Stimulated activated CD4-positive, alpha-beta T cell treated with anti-CD3 and anti-CD28 coated beads, TNF-alpha, amount 100 ng/mL, for 24 hours (primary cell): Measurements from ENCODE around the gene MPPED2.

Experiments
- DNase-seq, 3 experiments: peaks; one replicate each; pipeline ENCODE4 v3.0.0-alpha.2; 2020; ENCODE audit warnings: low read depth in 3 of 3

MPPED2 gene

GRCh38 chr11:30533445-30533947 lies 52.7 kb downstream of the MPPED2 start:
- no peak for DNase-seq

DNA sequence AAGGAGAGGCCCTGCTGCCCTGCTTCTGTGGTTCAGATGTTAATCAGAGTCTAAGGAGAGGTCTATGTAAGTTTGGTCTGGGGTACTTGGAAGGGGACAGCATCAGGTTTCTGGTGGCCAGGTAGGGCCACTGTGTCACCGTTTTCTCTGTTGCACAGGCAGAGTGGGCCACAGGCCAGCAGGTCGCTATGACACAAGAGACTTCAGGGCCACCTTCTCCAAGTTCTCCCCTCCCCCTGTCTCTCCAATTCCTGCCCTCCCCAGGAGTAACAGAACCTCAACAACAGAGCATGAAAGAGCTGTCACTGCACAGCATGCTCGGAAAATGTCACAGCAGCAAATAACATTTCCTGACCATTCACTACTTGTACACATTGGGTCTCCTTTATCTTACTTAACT lies 58.6 kb downstream of the MPPED2 start:
- DNase-seq: no peak

DNA sequence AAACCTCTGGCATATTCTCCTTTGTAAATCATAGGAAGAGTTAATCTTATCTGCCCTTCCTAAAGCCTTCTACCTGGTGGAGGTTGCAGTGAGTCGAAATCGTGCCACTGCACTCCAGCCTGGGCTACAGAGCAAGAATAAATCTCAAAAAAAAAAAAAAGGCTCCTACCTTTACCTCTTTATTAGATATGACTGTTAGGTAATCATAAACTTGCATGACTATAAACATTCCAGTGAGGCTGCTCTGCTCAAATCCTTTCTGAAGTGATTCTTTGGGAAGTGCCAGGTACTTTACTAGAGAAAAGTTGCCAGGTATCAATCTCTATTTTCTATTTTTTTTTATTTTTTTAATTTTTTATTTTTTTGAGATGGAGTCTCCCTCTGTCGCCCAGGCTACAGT lies 59.6 kb downstream of the MPPED2 start:
- DNase-seq: no peak

DNA sequence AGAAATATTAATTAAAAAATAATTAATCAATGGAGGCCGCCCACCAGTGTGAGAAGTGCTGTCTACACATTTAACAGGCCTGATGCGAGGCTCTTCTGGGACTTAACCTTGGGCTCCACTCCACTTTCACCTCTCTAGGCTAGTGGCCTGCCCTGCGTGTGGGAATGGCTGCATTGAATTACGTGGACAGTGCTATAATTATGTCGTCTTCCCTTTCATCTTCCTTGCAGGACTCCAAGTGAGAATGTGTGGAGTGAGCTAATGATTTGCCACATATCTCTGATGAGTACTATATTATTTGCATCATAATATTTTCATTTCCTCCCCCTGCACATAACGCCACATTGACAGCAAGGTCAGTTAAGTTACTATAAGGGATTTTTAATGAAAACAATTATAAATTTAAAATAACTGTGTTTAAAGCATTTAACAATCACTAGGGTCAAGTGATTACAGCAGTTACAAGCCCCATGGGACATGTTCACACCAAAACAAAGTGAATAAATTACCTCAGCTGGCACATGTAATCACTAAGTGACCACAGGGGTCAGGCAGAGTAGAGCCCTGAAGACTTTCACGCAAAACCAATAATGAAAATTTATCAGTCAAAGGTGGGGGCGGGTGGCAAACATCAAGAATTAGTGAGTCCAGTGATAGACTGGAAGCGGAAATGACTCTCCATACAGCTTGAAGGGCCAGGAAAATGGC lies 63.5 kb downstream of the MPPED2 start:
- DNase-seq: no peak

DNA sequence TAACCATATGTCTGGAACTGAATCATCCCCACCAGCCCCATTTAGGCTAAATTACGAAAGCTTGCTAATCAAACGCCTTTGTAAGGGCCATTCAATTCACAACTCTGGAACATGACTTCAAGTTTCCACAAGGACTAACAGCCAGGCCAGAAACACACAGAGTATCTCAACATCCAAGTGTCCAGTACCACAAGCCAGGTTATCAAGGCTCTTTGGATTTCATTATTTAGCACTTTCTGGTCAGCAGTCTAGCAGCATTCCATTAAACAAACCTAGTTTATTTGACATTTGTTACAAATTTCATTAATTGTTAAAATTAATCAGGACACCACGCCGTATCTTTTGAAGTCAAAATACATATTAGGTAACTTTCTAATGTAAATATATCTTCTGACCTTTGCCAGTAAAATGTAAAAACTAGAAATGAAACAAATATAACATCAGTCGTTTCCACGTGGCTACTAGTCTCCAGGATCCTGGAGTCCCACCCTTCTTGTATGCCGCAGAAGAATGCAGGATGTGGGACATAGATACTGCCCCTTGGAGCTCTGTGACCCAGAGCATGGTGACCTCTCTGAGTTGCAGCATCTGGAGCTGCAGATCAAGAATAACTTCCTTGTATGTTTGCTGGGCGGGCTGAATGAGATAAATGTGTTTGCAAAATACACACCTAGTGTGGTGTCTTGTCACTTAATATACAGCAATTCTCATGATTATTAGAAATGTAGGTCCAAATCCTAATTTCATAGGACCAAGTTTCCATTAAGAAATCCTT lies 64.7 kb downstream of the MPPED2 start:
- no peak for DNase-seq

- DNase-seq: no peak
Observed at GRCh38 chr11:30513087-30513486, 73.1 kb downstream of the MPPED2 start.

GRCh38 chr11:30511408-30511807 lies 74.7 kb downstream of the MPPED2 start:
- DNase-seq: no peak

DNA sequence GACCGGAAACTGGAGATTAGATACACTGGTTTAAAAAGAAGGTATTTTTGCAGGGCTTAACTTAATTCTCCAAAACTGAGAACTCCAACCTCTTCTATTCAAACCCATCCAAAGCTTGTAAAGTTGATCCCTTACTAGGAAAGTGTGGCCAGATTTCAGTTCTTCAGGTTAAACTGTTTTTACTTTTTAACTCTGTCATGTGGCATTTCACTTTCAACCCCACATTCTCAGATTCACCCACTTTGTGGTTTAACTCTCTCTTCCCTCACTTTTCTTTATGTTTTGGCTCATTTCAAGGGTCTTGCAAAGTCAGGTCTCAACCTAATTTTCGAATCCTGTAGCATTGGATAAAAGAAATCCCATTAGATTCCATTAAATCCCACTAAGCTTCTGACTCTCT lies 75.4 kb downstream of the MPPED2 start:
- no peak for DNase-seq

DNA sequence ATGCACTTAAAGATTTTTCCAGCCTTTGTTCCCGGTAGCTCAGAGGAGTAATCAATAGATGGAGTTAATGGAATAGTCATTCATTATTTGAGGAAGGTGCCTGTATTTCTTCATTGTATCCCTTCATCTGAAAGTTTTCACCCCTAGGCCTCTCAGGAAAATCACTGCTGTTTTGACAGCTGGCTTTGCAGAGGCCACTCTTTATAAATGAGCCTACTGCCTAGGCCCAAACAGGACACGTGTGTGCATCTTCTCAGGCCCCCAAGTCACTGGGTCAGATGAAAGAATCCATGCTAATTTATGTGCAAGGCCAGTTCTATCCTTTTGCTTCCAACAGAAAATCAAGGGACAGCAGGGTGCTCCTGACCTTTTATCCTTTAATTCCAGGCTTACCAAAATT lies 76.8 kb downstream of the MPPED2 start:
- no peak for DNase-seq

GRCh38 chr11:30508594-30508993 lies 77.6 kb downstream of the MPPED2 start:
- DNase-seq: no peak

DNA sequence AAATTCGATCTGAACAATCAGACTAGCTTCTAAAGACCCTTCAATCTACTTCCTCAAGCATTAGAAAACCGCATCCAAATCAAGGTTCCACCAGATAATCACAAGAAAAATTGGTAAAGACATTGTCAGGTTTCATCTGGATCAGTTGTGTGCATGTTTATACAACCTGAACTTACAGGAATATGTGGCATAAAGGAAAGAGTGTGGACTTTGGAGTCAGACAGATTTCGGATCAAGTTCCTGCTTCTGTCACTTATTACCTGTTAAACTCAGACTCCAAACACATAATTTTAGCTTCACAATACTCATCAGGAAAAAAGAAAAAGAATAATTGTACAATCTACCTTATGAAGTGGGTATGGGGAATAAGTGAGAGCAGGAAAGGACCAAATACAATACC lies 80.5 kb downstream of the MPPED2 start:
- no peak for DNase-seq

DNA sequence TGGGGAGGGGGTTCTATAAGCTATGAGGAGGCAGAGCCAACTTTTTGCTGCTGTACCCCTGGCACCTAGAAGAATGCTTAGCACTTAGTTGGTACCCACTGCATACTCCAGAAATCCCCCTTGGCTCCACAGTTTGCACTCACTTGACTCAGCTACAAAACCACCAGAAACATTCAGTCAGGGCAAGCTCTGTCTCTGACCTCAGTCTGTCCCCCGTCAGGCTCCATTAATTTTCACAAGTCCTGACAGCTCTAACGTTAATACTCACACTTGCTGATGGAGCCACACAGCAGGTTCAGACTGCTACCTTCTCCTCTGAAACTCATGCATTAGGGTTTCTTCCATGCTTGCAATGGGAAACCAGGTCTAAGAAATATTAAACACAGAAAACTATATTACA lies 81.7 kb downstream of the MPPED2 start:
- no peak for DNase-seq

DNA sequence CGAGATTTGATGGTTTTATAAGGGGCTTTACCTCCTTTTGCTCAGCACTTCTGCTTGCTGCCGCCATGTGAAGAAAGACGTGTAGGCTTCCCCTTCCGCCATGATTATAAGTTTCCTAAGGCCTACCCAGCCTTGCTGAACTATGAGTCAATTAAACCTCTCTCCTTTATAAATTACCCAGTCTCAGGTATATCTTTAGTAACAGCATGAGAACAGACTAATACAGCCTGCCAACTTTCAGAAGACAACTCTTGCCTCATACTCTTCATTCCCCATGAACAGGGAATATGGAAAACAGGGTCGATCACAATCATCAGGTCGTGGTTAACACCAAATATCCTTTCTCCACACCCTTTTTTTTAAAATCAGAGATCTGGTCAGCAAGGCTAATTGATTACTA lies 83.0 kb downstream of the MPPED2 start:
- DNase-seq: no peak

- DNase-seq: no peak
Observed at GRCh38 chr11:30502305-30502704, 83.8 kb downstream of the MPPED2 start.

DNA sequence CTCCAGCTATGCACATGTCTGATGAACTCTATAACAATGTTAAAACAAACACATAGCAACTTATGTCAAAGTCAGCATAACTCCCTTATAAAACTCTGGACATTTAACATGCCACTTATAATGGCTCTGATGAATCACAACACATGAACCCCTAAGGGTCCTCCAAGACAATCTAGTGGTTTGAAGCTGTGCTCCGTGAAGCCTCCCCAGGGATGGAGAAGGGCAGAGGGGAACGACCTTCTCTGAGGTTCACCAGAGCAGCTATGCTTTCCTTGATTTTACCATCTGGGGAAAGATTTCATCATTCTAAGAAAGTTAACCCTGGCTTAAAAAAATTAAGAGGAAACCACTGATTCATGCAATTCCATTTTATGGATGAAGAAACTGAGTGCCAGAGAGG lies 84.4 kb downstream of the MPPED2 start:
- DNase-seq: no peak

DNA sequence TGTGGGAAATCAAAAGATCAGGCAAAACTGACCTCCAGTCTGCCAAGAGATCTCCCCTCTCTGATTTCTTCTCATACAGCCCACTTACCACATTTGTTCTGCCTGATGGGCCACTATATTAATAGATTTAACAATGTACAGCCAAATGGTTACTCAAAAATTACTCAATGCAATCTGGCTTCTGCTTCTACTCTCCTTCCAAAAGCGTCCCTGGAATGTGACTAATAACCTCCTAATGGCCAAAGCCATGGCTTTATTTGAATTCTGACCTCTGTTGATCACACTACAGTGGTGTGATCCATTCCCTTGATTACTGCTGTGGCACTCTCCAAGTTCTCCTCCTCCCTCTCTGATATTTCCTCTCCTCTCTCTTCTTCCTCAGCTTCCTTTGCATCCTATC lies 86.2 kb downstream of the MPPED2 start:
- DNase-seq: no peak

GRCh38 chr11:30497600-30497999 lies 88.6 kb downstream of the MPPED2 start:
- no peak for DNase-seq

DNA sequence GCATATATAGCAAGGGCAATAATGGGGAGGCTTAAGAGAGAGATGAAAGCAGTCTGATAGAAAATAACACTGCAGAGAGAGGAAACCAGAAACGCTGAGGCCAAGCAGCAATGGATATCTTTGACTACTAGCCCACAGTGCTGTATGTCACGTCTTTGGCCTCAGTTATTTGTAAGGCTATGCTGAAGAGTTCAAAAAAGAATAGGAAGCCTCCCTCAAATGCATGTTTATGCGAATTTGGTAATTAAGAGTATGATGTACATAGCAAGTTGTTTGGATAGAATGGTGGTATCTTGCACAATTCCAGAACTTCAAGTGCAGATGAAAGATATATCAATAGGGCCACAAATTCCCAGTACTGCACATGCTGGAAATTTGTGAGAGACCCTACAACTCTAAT lies 89.2 kb downstream of the MPPED2 start:
- no peak for DNase-seq

DNA sequence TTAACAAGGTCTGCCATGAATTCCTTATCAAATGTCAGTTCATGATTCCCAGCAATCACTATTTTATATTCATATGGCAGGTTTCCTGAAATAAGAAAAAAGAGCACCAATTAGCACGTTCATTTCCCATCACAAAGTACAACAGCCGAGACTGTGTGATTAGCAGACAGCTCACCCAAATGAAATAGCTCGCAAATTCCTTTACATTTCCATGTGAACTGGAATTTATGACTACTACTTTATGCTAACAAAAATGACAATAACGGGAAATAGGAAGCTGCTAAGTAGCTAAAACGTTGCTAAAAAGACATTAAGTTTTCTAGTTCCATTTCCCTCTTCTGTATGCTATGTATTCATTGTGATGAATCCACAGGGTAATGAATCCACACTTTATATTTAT lies 90.7 kb downstream of the MPPED2 start:
- DNase-seq: no peak

GRCh38 chr11:30489511-30489910 lies 96.6 kb downstream of the MPPED2 start:
- DNase-seq: no peak

DNA sequence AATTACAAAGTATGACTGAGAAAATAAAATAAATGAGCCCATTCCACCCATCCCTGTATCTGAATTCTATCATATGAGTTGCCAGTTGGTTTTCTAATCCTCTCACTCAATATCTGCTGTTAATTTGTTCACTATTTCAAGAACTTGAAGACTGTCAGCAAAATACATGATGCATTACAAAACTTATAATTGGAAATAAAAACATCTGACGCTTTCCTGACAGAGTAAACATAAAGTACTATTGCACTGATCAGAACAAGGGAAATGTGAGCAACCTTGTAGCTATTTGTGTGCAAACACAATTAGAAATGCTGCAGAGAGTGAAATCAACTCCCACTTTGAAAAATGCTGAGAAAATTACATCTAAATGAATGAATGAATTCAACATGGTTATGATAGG lies 97.1 kb downstream of the MPPED2 start:
- no peak for DNase-seq

- no peak for DNase-seq
Observed at GRCh38 chr11:30488304-30488998, 97.7 kb downstream of the MPPED2 start.
